Measurements from ENCODE around the gene CCDC57.

CCDC57 gene

GRCh38 chr17:82173351-82174041, 39.1 kb downstream of the CCDC57 start:
- no peak for DNase-seq

GRCh38 chr17:82172486-82173160, 40.0 kb downstream of the CCDC57 start:
- DNase-seq, result no peak

GRCh38 chr17:82171750-82172375, 40.8 kb downstream of the CCDC57 start:
- no peak for DNase-seq

GRCh38 chr17:82170412-82170961, 42.2 kb downstream of the CCDC57 start:
- no peak for DNase-seq

GRCh38 chr17:82168568-82168967, 44.1 kb downstream of the CCDC57 start:
- no peak for DNase-seq

- no peak for DNase-seq
Measured at GRCh38 chr17:82167028-82167427, 45.6 kb downstream of the CCDC57 start.

GRCh38 chr17:82164853-82165252, 47.8 kb downstream of the CCDC57 start:
- DNase-seq, result no peak

- no peak for DNase-seq
Measured at GRCh38 chr17:82161216-82161615, 51.4 kb downstream of the CCDC57 start.

GRCh38 chr17:82160075-82160474, 52.6 kb downstream of the CCDC57 start:
- no peak for DNase-seq

- no peak for DNase-seq
Measured at GRCh38 chr17:82158825-82159224, 53.8 kb downstream of the CCDC57 start.

GRCh38 chr17:82157046-82158035, 55.3 kb downstream of the CCDC57 start:
- DNase-seq, result no peak

- DNase-seq, result no peak
Measured at GRCh38 chr17:82156284-82156925, 56.2 kb downstream of the CCDC57 start.

GRCh38 chr17:82155606-82156005, 57.0 kb downstream of the CCDC57 start:
- no peak for DNase-seq

- no peak for DNase-seq
Measured at GRCh38 chr17:82154881-82155331, 57.7 kb downstream of the CCDC57 start.

- DNase-seq, result peak; percentile 39
Measured at GRCh38 chr17:82153745-82154375, 58.8 kb downstream of the CCDC57 start.

- no peak for DNase-seq
Measured at GRCh38 chr17:82153295-82153691, 59.3 kb downstream of the CCDC57 start.

GRCh38 chr17:82152556-82153294, 59.9 kb downstream of the CCDC57 start:
- DNase-seq, result no peak

- DNase-seq, result no peak
Measured at GRCh38 chr17:82152114-82152513, 60.5 kb downstream of the CCDC57 start.

- DNase-seq, result no peak
Measured at GRCh38 chr17:82151106-82151957, 61.3 kb downstream of the CCDC57 start.
